HepG2 (cell line): ENCODE results near the gene NDUFS2. TPM values are rescaled to one million over a fixed set of nuclear protein-coding genes. Genes with fewer than 3 reads are reported as not detected.

Experiments used
- ATAC-seq: fragments of 200-7000 bp; cut with Tn5 transposase; 3 replicates; pipeline ENCODE4 v1.9.1; 2020; ENCODE audit warnings: mild to moderate bottlenecking, moderate library complexity
- BruUV-seq: library from RNA; stranded (reverse); fragments of 400-500 nt; replicated peaks from 2 replicates; lab custom pipeline; 2021; lab: Mats Ljungman, UMichigan
- CTCF ChIA-PET: fragments of 300-600 bp; formaldehyde crosslinking; extraction: SDS; loops from one replicate; lab custom pipeline; 2021; ENCODE audit warnings: low total read pairs, inconsistent platforms, low intra/inter-chr PET ratio; lab: Yijun Ruan, JAX
- POLR2A ChIA-PET: fragments of 350-600 bp; sonication (Branson Sonifier 250); formaldehyde crosslinking; loops from one replicate; lab custom pipeline; 2020; ENCODE audit warnings: antibody characterized with exemption, inconsistent platforms; lab: Yijun Ruan, JAX
- DNase-seq: peaks from one replicate; pipeline ENCODE4 v3.0.0-alpha.2; 2015; ENCODE audit warnings: low spot score
- FAIRE-seq: peaks from 3 replicates; lab custom pipeline; 2011; peaks lifted over from hg19 to GRCh38; lab: Jason Lieb, UNC
- H2AFZ ChIP-seq: one replicate; pipeline ENCODE4 v1.6.1; 2011; ENCODE audit warnings: low read length, inconsistent platforms
- H3K27ac ChIP-seq: fragments of 300-600 bp; 3 replicates; pipeline ENCODE4 v1.8.0; 2011; ENCODE audit warnings: mixed run types, mild to moderate bottlenecking, mixed read lengths, low read length, inconsistent platforms; ENCODE audit not compliant: insufficient read depth; ENCODE audit errors: extremely low read length
- H3K27me3 ChIP-seq, 2 experiments: fragments of 200-600 bp in 1 of 2; 2 replicates in 1 of 2; 3 replicates in 1 of 2; pipeline versions ENCODE4 v1.6.0 to v1.8.0; 2011; ENCODE audit warnings: low read length in 2 of 2, mild to moderate bottlenecking in 2 of 2, moderate library complexity in 2 of 2, inconsistent platforms in 1 of 2; ENCODE audit not compliant: insufficient read depth in 2 of 2, control insufficient read depth in 1 of 2
- H3K36me3 ChIP-seq, 2 experiments: fragments of 200-600 bp in 1 of 2; replicated peaks in 1 of 2; 2 replicates in 1 of 2; 3 replicates in 1 of 2; pipeline versions ENCODE4 v1.5.1 to v1.8.0; 2011; ENCODE audit warnings: low read length in 2 of 2, inconsistent platforms in 1 of 2; ENCODE audit not compliant: insufficient read depth in 2 of 2, control insufficient read depth in 1 of 2
- H3K4me1 ChIP-seq: 2 replicates; pipeline ENCODE4 v1.5.1; 2012; ENCODE audit warnings: low read length, inconsistent platforms; ENCODE audit not compliant: insufficient read depth
- H3K4me2 ChIP-seq: 2 replicates; pipeline ENCODE4 v1.6.0; 2011; ENCODE audit warnings: low read depth, low read length, inconsistent platforms
- H3K4me3 ChIP-seq, 3 experiments: fragments of 200-600 bp in 1 of 3; sonication (generic), shearing (Covaris generic) in 1 of 3; replicated peaks in 1 of 3; 2 replicates each; pipeline ENCODE4 v1.5.1; 2011 to 2016; ENCODE audit warnings: low read length in 3 of 3, inconsistent platforms in 2 of 3, low read depth in 2 of 3, mild to moderate bottlenecking in 2 of 3, control low read depth in 1 of 3, mixed read lengths in 1 of 3; ENCODE audit not compliant: insufficient read depth in 1 of 3
- H3K79me2 ChIP-seq: one replicate; pipeline ENCODE4 v1.6.1; 2011; ENCODE audit warnings: low read length, inconsistent platforms; ENCODE audit not compliant: insufficient read depth
- H3K9ac ChIP-seq: 2 replicates; pipeline ENCODE4 v1.6.0; 2011; ENCODE audit warnings: mild to moderate bottlenecking, low read depth, low read length, inconsistent platforms; ENCODE audit not compliant: insufficient read depth
- H3K9me3 ChIP-seq: 2 replicates; pipeline ENCODE4 v1.5.1; 2012; ENCODE audit warnings: mild to moderate bottlenecking, low read length
- H4K20me1 ChIP-seq: 2 replicates; pipeline ENCODE4 v1.6.0; 2011; ENCODE audit warnings: inconsistent platforms, mild to moderate bottlenecking, low read length, moderate library complexity; ENCODE audit not compliant: insufficient read depth
- HOXA3 ChIP-seq: sonication (generic); formaldehyde crosslinking; IDR thresholded peaks from 2 replicates; pipeline ENCODE4 v1.5.0; 2020; ENCODE audit warnings: missing genetic modification reagents
- NR2F1 ChIP-seq, 2 experiments: fragments of 450-650 bp in 1 of 2; formaldehyde crosslinking in 1 of 2; IDR thresholded peaks; 2 replicates each; pipeline versions ENCODE4 v1.5.0 to v1.6.1; 2016 to 2020; ENCODE audit warnings: mild to moderate bottlenecking in 1 of 2, missing compliant biosample characterization in 1 of 2, missing genetic modification reagents in 1 of 2, moderate library complexity in 1 of 2
- PAF1 ChIP-seq: IDR thresholded peaks from 2 replicates; pipeline ENCODE4 v1.6.1; 2016; ENCODE audit warnings: missing genetic modification reagents, missing compliant biosample characterization
- RBFOX2 ChIP-seq: fragments of 200-400 bp; formaldehyde crosslinking; IDR thresholded peaks from 2 replicates; pipeline ENCODE4 v1.6.1; 2017; ENCODE audit warnings: low read depth, mild to moderate bottlenecking, low read length
- SP2 ChIP-seq: sonication (generic); formaldehyde crosslinking; IDR thresholded peaks from 2 replicates; pipeline ENCODE4 v1.5.1; 2020; ENCODE audit warnings: mild to moderate bottlenecking, missing genetic modification reagents
- ZNF496 ChIP-seq: sonication (generic); formaldehyde crosslinking; IDR thresholded peaks from 2 replicates; pipeline ENCODE4 v1.8.1; 2023; ENCODE audit warnings: mild to moderate bottlenecking, moderate library complexity, missing genetic modification reagents; ENCODE audit not compliant: insufficient replicate concordance
- WGBS: methylation state at CpG from one replicate; pipeline ENCODE4 v1.1.6; 2017; ENCODE audit warnings: low lambda C conversion rate; 5-methylcytosine and 5-hydroxymethylcytosine counted together
- in situ Hi-C: cut with HindIII; loops from 2 replicates; pipeline ENCODE4 v1.10.0; 2017; ENCODE audit warnings: low pct_unique_long_range_greater_than_20kb; ENCODE audit not compliant: extremely low pct_ligation_motif_present
- intact Hi-C: fragments of 100-400 bp; cut with micrococcal nuclease; formaldehyde crosslinking; loops from one replicate; pipeline ENCODE4 v1.10.0; 2022; ENCODE audit not compliant: unreplicated experiment
- polyA plus RNA-seq, 8 experiments: library from polyadenylated mRNA; depleted of rRNA in 3 of 8; stranded (reverse) in 7 of 8; unstranded in 1 of 8; fragments of >200 nt; fragmentation: Illumina TruSeq in 4 of 8; extraction: Trizol in 4 of 8; gene quantifications; 2 replicates each; pipeline versions ENCODE4 v1.2.1 to v1.2.3, GENCODE V29; 2011 to 2016; ENCODE audit warnings: low read depth in 4 of 8, missing spikeins in 1 of 8, mixed read lengths in 1 of 8; ENCODE audit not compliant: insufficient read depth in 1 of 8
- total RNA-seq, 5 experiments: library from RNA; depleted of rRNA; stranded (reverse); fragments of >200 nt; fragmentation: Illumina TruSeq; extraction: Trizol; gene quantifications; 2 replicates each; pipeline ENCODE4 v1.2.3, GENCODE V29; 2016; ENCODE audit warnings: low read depth in 1 of 5

The NDUFS2 gene
- total and polyA plus RNA-seq, 2 of the 13 experiments (the other 11 are each of a cell fraction or from before 2014, with no cell fraction given), result 89.9 to 118 TPM

DNA sequence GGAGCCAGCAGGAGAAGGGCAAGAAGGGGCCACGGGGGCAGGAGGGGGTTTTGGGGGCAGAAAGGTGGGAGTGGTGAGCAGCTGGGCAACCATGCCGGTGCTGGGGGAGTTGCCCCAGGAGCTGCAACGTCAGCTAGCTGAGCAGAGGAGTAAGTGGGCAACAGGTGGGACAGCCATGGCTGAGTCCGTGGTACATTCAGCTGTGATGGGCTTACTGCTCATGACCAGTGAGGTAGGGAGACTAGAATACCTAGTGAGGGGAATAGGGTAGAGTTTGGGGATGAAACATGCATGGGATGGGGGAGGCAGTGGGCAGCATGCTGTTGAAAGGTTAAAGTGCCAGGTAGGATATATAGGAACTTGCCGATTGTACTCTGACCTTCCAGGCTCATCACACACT is 40.5 kb upstream of the NDUFS2 start (continued):
- no peak for TF ChIP-seq NR2F1 (CRISPR knock-in tag; IDR thresholded peaks at IDR 0.05)
- TF ChIP-seq, all 625 proteins: peak for 0

- no peaks in the 10 kb centered on the region for H4K20me1 ChIP-seq
- intact Hi-C loops, result no loop called here
- DNase-seq, result no peak
- BruUV-seq, result no TSS peak
- H3K79me2 ChIP-seq, result peaks cover 7% of the 10 kb centered on the region
- no peak overlapping the region for H2AFZ ChIP-seq
- no peak overlapping the region for H3K4me2 ChIP-seq
- TF ChIP-seq ZNF496, result no peak
- 0 out of 2 replicates have a peak, but pooled peaks have one; percentile 9 for TF ChIP-seq RBFOX2
- no peaks in the 10 kb centered on the region; a peak in 1 of 5 replicates for H3K27me3 ChIP-seq
- CTCF ChIA-PET, result no interaction called here
- H3K4me3 ChIP-seq, result no peak overlapping the region
- ATAC-seq, result no peak
- WGBS, result 86% methylated on average over 7 of the region's 7 CpGs
- no peak overlapping the region for H3K27ac ChIP-seq
- H3K9ac ChIP-seq, result no peak overlapping the region
- H3K9me3 ChIP-seq, result no peaks in the 10 kb centered on the region
- H3K36me3 ChIP-seq, result peaks cover 11 to 43% of the 10 kb centered on the region in 2 experiments; a peak in 4 of 5 replicates
- in situ Hi-C loops, result no loop called here
- FAIRE-seq, result no peak
- peaks cover 38% of the 10 kb centered on the region for H3K4me1 ChIP-seq
- POLR2A ChIA-PET, result no interaction called here
Measured at GRCh38 chr1:161162052-161162451, 40.1 kb upstream of the NDUFS2 start.

- Histone ChIP-seq H3K36me3 (peaks cover 11 to 41% of the 10 kb centered on the region in 2 experiments; a peak in 4 of 5 replicates), H3K9me3 (no peaks in the 10 kb centered on the region), H3K27me3 (no peaks in the 10 kb centered on the region; a peak in 1 of 5 replicates), H3K4me1 (peaks cover 45% of the 10 kb centered on the region), H3K4me2 (no peak overlapping the region), H3K4me3 (no peak overlapping the region), H2AFZ (no peak overlapping the region), H3K9ac (no peak overlapping the region), H4K20me1 (no peaks in the 10 kb centered on the region), H3K79me2 (peaks cover 10% of the 10 kb centered on the region), H3K27ac (no peak overlapping the region)
- BruUV-seq, result no TSS peak
- ATAC-seq (no peak), FAIRE-seq (no peak), DNase-seq (no peak)
- 99% methylated on average over 9 of the region's 10 CpGs for WGBS
- TF ChIP-seq HOXA3 (CRISPR knock-in tag) (no peak), SP2 (CRISPR knock-in tag) (no peak), PAF1 (CRISPR knock-in tag) (no peak)
- in situ Hi-C loops (no loop called here), intact Hi-C loops (no loop called here)
- POLR2A ChIA-PET, result no interaction called here
- CTCF ChIA-PET, result no interaction called here
Measured at GRCh38 chr1:161162806-161163205, 39.4 kb upstream of the NDUFS2 start.
